Measurements from ENCODE around the gene IDH3B.
"Not testable (repeated sequence)": the region's sequence is repeated elsewhere in the genome, so short reads cannot be mapped to it uniquely, and the experiment has no call there.

GRCh38 chr20:2682040-2682439 lies 18.0 kb upstream of the IDH3B start:
- TF ChIP-seq EZH2 (IDR thresholded peaks at IDR 0.05; ENCODE audit: borderline replicate concordance, insufficient read depth, low read depth, low read length, poor library complexity, severe bottlenecking); CTCF (IDR thresholded peaks at IDR 0.05): not testable (repeated sequence)
